PC-3 (cell line): ENCODE data around the gene RGS13. TPM values are rescaled to one million over a fixed set of nuclear protein-coding genes. Genes with fewer than 3 reads are reported as not detected.

Source experiments
- ATAC-seq: fragments of 200-7000 bp; cut with Tn5 transposase; 2 replicates; pipeline ENCODE4 v1.9.1; 2020; ENCODE audit warnings: mild to moderate bottlenecking, moderate library complexity
- BruUV-seq: library from RNA; stranded (reverse); fragments of 400-500 nt; replicated peaks from 2 replicates; lab custom pipeline; 2021; lab: Mats Ljungman, UMichigan
- CTCF ChIA-PET: fragments of 300-600 bp; sonication (Branson Sonifier 250); formaldehyde crosslinking; loops from one replicate; lab custom pipeline; 2022; ENCODE audit warnings: antibody characterized with exemption; lab: Charles Lee
- POLR2A ChIA-PET: fragments of 300-600 bp; sonication (Branson Sonifier 250); formaldehyde crosslinking; loops from one replicate; lab custom pipeline; 2022; ENCODE audit warnings: antibody characterized with exemption; ENCODE audit not compliant: unreplicated experiment; lab: Charles Lee
- DNase-seq: peaks from one replicate; pipeline ENCODE4 v3.0.0-alpha.2; 2015
- H2AFZ ChIP-seq: fragments of 300-600 bp; sonication (generic); 2 replicates; pipeline ENCODE4 v1.6.0; 2016; ENCODE audit warnings: antibody characterized with exemption, low read length
- H3F3A ChIP-seq: fragments of 300-600 bp; sonication (generic); one replicate; pipeline ENCODE4 v1.6.0; 2017; ENCODE audit warnings: antibody characterized with exemption, low read length, control low read depth, mild to moderate bottlenecking; ENCODE audit not compliant: unreplicated experiment
- H3K27ac ChIP-seq: fragments of 300-600 bp; sonication (generic); 2 replicates; pipeline ENCODE4 v1.5.1; 2016; ENCODE audit warnings: mild to moderate bottlenecking, low read length
- H3K27me3 ChIP-seq: fragments of 300-600 bp; sonication (generic); 2 replicates; pipeline ENCODE4 v1.6.1; 2016; ENCODE audit warnings: low read length, mixed read lengths
- H3K36me3 ChIP-seq: fragments of 300-600 bp; sonication (generic); 2 replicates; pipeline ENCODE4 v1.6.1; 2016; ENCODE audit warnings: low read depth, mixed run types, low read length, mixed read lengths
- H3K4me1 ChIP-seq: fragments of 300-600 bp; sonication (generic); 2 replicates; pipeline ENCODE4 v1.5.1; 2016; ENCODE audit warnings: low read length; ENCODE audit not compliant: insufficient read depth
- H3K4me2 ChIP-seq: fragments of 300-600 bp; sonication (generic); 2 replicates; pipeline ENCODE4 v1.6.0; 2016; ENCODE audit warnings: low read length
- H3K4me3 ChIP-seq: fragments of 300-600 bp; sonication (generic); 2 replicates; pipeline ENCODE4 v1.5.1; 2016; ENCODE audit warnings: mild to moderate bottlenecking, low read length, mixed read lengths
- H3K79me2 ChIP-seq: fragments of 300-600 bp; sonication (generic); 2 replicates; pipeline ENCODE4 v1.6.1; 2017; ENCODE audit warnings: low read length, mixed read lengths
- H3K9ac ChIP-seq: fragments of 300-600 bp; sonication (generic); 2 replicates; pipeline ENCODE4 v1.6.0; 2016; ENCODE audit warnings: mild to moderate bottlenecking, low read length
- H3K9me2 ChIP-seq: fragments of 300-600 bp; sonication (generic); replicated peaks from 2 replicates; pipeline ENCODE4 v1.6.1; 2016; ENCODE audit warnings: mixed run types, low read length, mixed read lengths
- H3K9me3 ChIP-seq: fragments of 300-600 bp; sonication (generic); 2 replicates; pipeline ENCODE4 v1.6.1; 2016; ENCODE audit warnings: low read length, mixed read lengths
- H4K20me1 ChIP-seq: fragments of 300-600 bp; sonication (generic); 2 replicates; pipeline ENCODE4 v1.6.1; 2016; ENCODE audit warnings: low read length, mixed read lengths
- CTCF ChIP-seq: fragments of 300-600 bp; sonication (generic); conservative IDR thresholded peaks from 2 replicates; pipeline ENCODE4 v1.5.1; 2017; ENCODE audit warnings: antibody characterized with exemption, low read depth, mild to moderate bottlenecking, low read length
- EZH2 ChIP-seq: fragments of 300-600 bp; sonication (generic); IDR thresholded peaks from one replicate; pipeline ENCODE4 v1.6.1; 2017; ENCODE audit warnings: antibody characterized with exemption, mild to moderate bottlenecking, low read length; ENCODE audit not compliant: unreplicated experiment
- EZH2phosphoT487 ChIP-seq: fragments of 300-600 bp; sonication (generic); IDR thresholded peaks from 2 replicates; pipeline ENCODE4 v1.6.1; 2018; ENCODE audit warnings: mild to moderate bottlenecking, antibody characterized with exemption, low read length, borderline replicate concordance
- intact Hi-C: fragments of 100-400 bp; cut with micrococcal nuclease; formaldehyde crosslinking; loops from 2 replicates; pipeline ENCODE4 v1.9.0; 2023
- total RNA-seq: library from RNA; depleted of rRNA; stranded (reverse); fragments of >200 nt; gene quantifications from 2 replicates; pipeline ENCODE4 v1.2.3, GENCODE V29; 2014

Gene RGS13
- total RNA-seq, 1 experiment from 2014 or later = 0.22 TPM

GRCh38 chr1:192592981-192593708 lies 42.8 kb upstream of the RGS13 start:
- Histone ChIP-seq H3K36me3 (no peaks in the 10 kb centered on the region), H3K9ac (no peak overlapping the region), H3K9me3 (no peaks in the 10 kb centered on the region), H3K27me3 (no peaks in the 10 kb centered on the region), H3K4me1 (no peaks in the 10 kb centered on the region), H3K4me3 (no peak overlapping the region), H3K79me2 (no peaks in the 10 kb centered on the region), H4K20me1 (no peaks in the 10 kb centered on the region), H3K9me2 (no peaks in the 10 kb centered on the region), H3K27ac (no peak overlapping the region), H2AFZ (no peak overlapping the region), H3F3A (no peaks in the 10 kb centered on the region), H3K4me2 (no peak overlapping the region)
- ATAC-seq (no peak; the same call in 1 of the 2 replicates), DNase-seq (no peak)
- no peak for TF ChIP-seq EZH2
- TF ChIP-seq EZH2phosphoT487 = no peak
- TF ChIP-seq CTCF = no peak
- ChIA-PET CTCF (no interaction called here), POLR2A (interaction anchor here (0.5 kb wide), 2 partner anchors 127 to 144 kb away, joined by 4 to 8 read pairs; no protein-coding TSS in a partner anchor)
- no TSS peak for BruUV-seq
- intact Hi-C loops = no loop called here

GRCh38 chr1:192595299-192595698 lies 40.6 kb upstream of the RGS13 start:
- Histone ChIP-seq H3F3A (no peaks in the 10 kb centered on the region), H2AFZ (no peak overlapping the region), H3K36me3 (no peaks in the 10 kb centered on the region), H4K20me1 (no peaks in the 10 kb centered on the region), H3K4me3 (no peak overlapping the region), H3K4me2 (no peak overlapping the region), H3K27ac (no peak overlapping the region), H3K79me2 (no peaks in the 10 kb centered on the region), H3K9ac (no peak overlapping the region), H3K27me3 (no peaks in the 10 kb centered on the region), H3K4me1 (no peaks in the 10 kb centered on the region), H3K9me3 (no peaks in the 10 kb centered on the region), H3K9me2 (no peaks in the 10 kb centered on the region)
- ATAC-seq = no peak
- POLR2A ChIA-PET = no interaction called here
- CTCF ChIA-PET = no interaction called here
- BruUV-seq = no TSS peak
- DNase-seq = no peak
- no peak for TF ChIP-seq CTCF
- TF ChIP-seq EZH2 = no peak
- no peak for TF ChIP-seq EZH2phosphoT487
- intact Hi-C loops = no loop called here

- BruUV-seq = no TSS peak
- H3K9me2 ChIP-seq = no peaks in the 10 kb centered on the region
- H3K4me3 ChIP-seq = no peak overlapping the region
- TF ChIP-seq EZH2phosphoT487 (no peak), CTCF (no peak), EZH2 (no peak)
- no peaks in the 10 kb centered on the region for H3K79me2 ChIP-seq
- H3K36me3 ChIP-seq = no peaks in the 10 kb centered on the region
- ChIA-PET CTCF (no interaction called here), POLR2A (interaction anchor here (0.7 kb wide), 1 partner anchor 187 kb away, joined by 4 read pairs; no protein-coding TSS in a partner anchor)
- no peak overlapping the region for H2AFZ ChIP-seq
- DNase-seq (no peak), ATAC-seq (no peak)
- H3K9me3 ChIP-seq = no peaks in the 10 kb centered on the region
- H3K9ac ChIP-seq = no peak overlapping the region
- intact Hi-C loops = no loop called here
- H4K20me1 ChIP-seq = no peaks in the 10 kb centered on the region
- H3K27me3 ChIP-seq = no peaks in the 10 kb centered on the region
- H3K4me1 ChIP-seq = peaks cover 14% of the 10 kb centered on the region
- no peak overlapping the region for H3K4me2 ChIP-seq
- no peak overlapping the region for H3K27ac ChIP-seq
- no peaks in the 10 kb centered on the region for H3F3A ChIP-seq
Measured at GRCh38 chr1:192598589-192598988, 37.4 kb upstream of the RGS13 start.
